PC-3 (cell line): Measurements from ENCODE around the gene WFDC9. TPM values are rescaled to one million over a fixed set of nuclear protein-coding genes. Genes with fewer than 3 reads are reported as not detected.

Experiments used
- ATAC-seq: fragments of 200-7000 bp; cut with Tn5 transposase; 2 replicates; pipeline ENCODE4 v1.9.1; 2020; ENCODE audit warnings: mild to moderate bottlenecking, moderate library complexity
- Bru-seq: library from RNA; stranded (reverse); fragments of 400-500 nt; gene quantifications from one replicate; lab custom pipeline; 2021; lab: Mats Ljungman, UMichigan
- BruChase-seq, 2 experiments: library from RNA; stranded (reverse); fragments of 400-500 nt; gene quantifications; one replicate each; lab custom pipeline; 2021; lab: Mats Ljungman, UMichigan
- BruUV-seq: library from RNA; stranded (reverse); fragments of 400-500 nt; replicated peaks from 2 replicates; lab custom pipeline; 2021; lab: Mats Ljungman, UMichigan
- CTCF ChIA-PET: fragments of 300-600 bp; sonication (Branson Sonifier 250); formaldehyde crosslinking; loops from one replicate; lab custom pipeline; 2022; ENCODE audit warnings: antibody characterized with exemption; lab: Charles Lee
- POLR2A ChIA-PET: fragments of 300-600 bp; sonication (Branson Sonifier 250); formaldehyde crosslinking; loops from one replicate; lab custom pipeline; 2022; ENCODE audit warnings: antibody characterized with exemption; ENCODE audit not compliant: unreplicated experiment; lab: Charles Lee
- DNase-seq: peaks from one replicate; pipeline ENCODE4 v3.0.0-alpha.2; 2015
- H2AFZ ChIP-seq: fragments of 300-600 bp; sonication (generic); 2 replicates; pipeline ENCODE4 v1.6.0; 2016; ENCODE audit warnings: antibody characterized with exemption, low read length
- H3F3A ChIP-seq: fragments of 300-600 bp; sonication (generic); one replicate; pipeline ENCODE4 v1.6.0; 2017; ENCODE audit warnings: antibody characterized with exemption, low read length, control low read depth, mild to moderate bottlenecking; ENCODE audit not compliant: unreplicated experiment
- H3K27ac ChIP-seq: fragments of 300-600 bp; sonication (generic); 2 replicates; pipeline ENCODE4 v1.5.1; 2016; ENCODE audit warnings: mild to moderate bottlenecking, low read length
- H3K27me3 ChIP-seq: fragments of 300-600 bp; sonication (generic); 2 replicates; pipeline ENCODE4 v1.6.1; 2016; ENCODE audit warnings: low read length, mixed read lengths
- H3K36me3 ChIP-seq: fragments of 300-600 bp; sonication (generic); 2 replicates; pipeline ENCODE4 v1.6.1; 2016; ENCODE audit warnings: low read depth, mixed run types, low read length, mixed read lengths
- H3K4me1 ChIP-seq: fragments of 300-600 bp; sonication (generic); 2 replicates; pipeline ENCODE4 v1.5.1; 2016; ENCODE audit warnings: low read length; ENCODE audit not compliant: insufficient read depth
- H3K4me2 ChIP-seq: fragments of 300-600 bp; sonication (generic); 2 replicates; pipeline ENCODE4 v1.6.0; 2016; ENCODE audit warnings: low read length
- H3K4me3 ChIP-seq: fragments of 300-600 bp; sonication (generic); 2 replicates; pipeline ENCODE4 v1.5.1; 2016; ENCODE audit warnings: mild to moderate bottlenecking, low read length, mixed read lengths
- H3K79me2 ChIP-seq: fragments of 300-600 bp; sonication (generic); 2 replicates; pipeline ENCODE4 v1.6.1; 2017; ENCODE audit warnings: low read length, mixed read lengths
- H3K9ac ChIP-seq: fragments of 300-600 bp; sonication (generic); 2 replicates; pipeline ENCODE4 v1.6.0; 2016; ENCODE audit warnings: mild to moderate bottlenecking, low read length
- H3K9me2 ChIP-seq: fragments of 300-600 bp; sonication (generic); replicated peaks from 2 replicates; pipeline ENCODE4 v1.6.1; 2016; ENCODE audit warnings: mixed run types, low read length, mixed read lengths
- H3K9me3 ChIP-seq: fragments of 300-600 bp; sonication (generic); 2 replicates; pipeline ENCODE4 v1.6.1; 2016; ENCODE audit warnings: low read length, mixed read lengths
- H4K20me1 ChIP-seq: fragments of 300-600 bp; sonication (generic); 2 replicates; pipeline ENCODE4 v1.6.1; 2016; ENCODE audit warnings: low read length, mixed read lengths
- CTCF ChIP-seq: fragments of 300-600 bp; sonication (generic); conservative IDR thresholded peaks from 2 replicates; pipeline ENCODE4 v1.5.1; 2017; ENCODE audit warnings: antibody characterized with exemption, low read depth, mild to moderate bottlenecking, low read length
- EZH2 ChIP-seq: fragments of 300-600 bp; sonication (generic); IDR thresholded peaks from one replicate; pipeline ENCODE4 v1.6.1; 2017; ENCODE audit warnings: antibody characterized with exemption, mild to moderate bottlenecking, low read length; ENCODE audit not compliant: unreplicated experiment
- EZH2phosphoT487 ChIP-seq: fragments of 300-600 bp; sonication (generic); IDR thresholded peaks from 2 replicates; pipeline ENCODE4 v1.6.1; 2018; ENCODE audit warnings: mild to moderate bottlenecking, antibody characterized with exemption, low read length, borderline replicate concordance
- intact Hi-C: fragments of 100-400 bp; cut with micrococcal nuclease; formaldehyde crosslinking; loops from 2 replicates; pipeline ENCODE4 v1.9.0; 2023
- long read RNA-seq: library from polyadenylated mRNA; unstranded; transcript quantifications from one replicate; pipeline ENCODE4 v2.0.0, GENCODE V29; 2021; ENCODE audit not compliant: unreplicated experiment
- total RNA-seq: library from RNA; depleted of rRNA; stranded (reverse); fragments of >200 nt; gene quantifications from 2 replicates; pipeline ENCODE4 v1.2.3, GENCODE V29; 2014; rRNA removed

WFDC9 gene
- total RNA-seq, result not detected in 2 replicates
- not detected for Bru-seq, nascent RNA
- BruChase-seq, experiment 1, labeled RNA remaining after a 6-hour chase, result percentile 4 among the genes with signal in this experiment
- BruChase-seq, experiment 2, labeled RNA remaining after a 2-hour chase, result percentile 9 among the genes with signal in this experiment
- long read RNA-seq, partial matches to known transcripts, result 0 of 1 reads
- long read RNA-seq, other reads (novel, unspliced or antisense), result 1 of 1 reads

DNA sequence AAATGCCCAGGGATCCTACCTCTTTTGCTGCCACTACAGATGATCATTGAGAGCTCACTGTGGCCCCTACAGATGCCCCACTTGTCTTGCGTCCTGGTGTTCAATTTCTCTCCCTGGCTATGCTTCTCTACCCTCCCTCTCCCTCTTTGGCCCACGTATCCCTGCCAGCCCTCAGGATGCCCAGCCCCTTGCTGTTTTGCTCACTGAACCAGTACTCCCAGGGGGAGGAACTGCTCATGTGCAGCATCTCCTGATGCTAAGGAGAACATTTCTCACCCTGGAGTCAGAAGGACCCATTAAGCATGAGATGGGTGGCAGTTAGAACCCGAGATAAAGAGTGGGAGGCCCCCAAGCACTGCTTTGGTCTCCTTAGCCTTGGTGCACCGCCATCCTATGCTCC is at the start of gene WFDC9:
TSS of gene WFDC9 (minus strand) at position 101 of the 400 bp plus-strand sequence. CDS start 21,103 bp downstream, outside the sequence.
- Histone ChIP-seq H3K9ac (no peak within 1 kb of the TSS), H3K36me3 (no peaks in the 10 kb centered on the region), H3K27ac (no peak within 1 kb of the TSS), H3K4me1 (no peaks in the 10 kb centered on the region), H3K27me3 (peaks cover 5% of the 10 kb centered on the region; the same call in 1 of the 2 replicates), H3K4me3 (no peak within 1 kb of the TSS), H3K79me2 (no peaks in the 10 kb centered on the region), H4K20me1 (no peaks in the 10 kb centered on the region), H3K9me2 (no peaks in the 10 kb centered on the region), H2AFZ (no peak within 1 kb of the TSS), H3K9me3 (no peaks in the 10 kb centered on the region), H3K4me2 (no peak within 1 kb of the TSS), H3F3A (no peaks in the 10 kb centered on the region)
- BruUV-seq, result no TSS peak
- no peak for ATAC-seq
- CTCF ChIA-PET, result no interaction called here
- POLR2A ChIA-PET, result no interaction called here
- intact Hi-C loops, result no loop called here
- TF ChIP-seq CTCF (no peak), EZH2 (no peak), EZH2phosphoT487 (no peak)
- no peak for DNase-seq

DNA sequence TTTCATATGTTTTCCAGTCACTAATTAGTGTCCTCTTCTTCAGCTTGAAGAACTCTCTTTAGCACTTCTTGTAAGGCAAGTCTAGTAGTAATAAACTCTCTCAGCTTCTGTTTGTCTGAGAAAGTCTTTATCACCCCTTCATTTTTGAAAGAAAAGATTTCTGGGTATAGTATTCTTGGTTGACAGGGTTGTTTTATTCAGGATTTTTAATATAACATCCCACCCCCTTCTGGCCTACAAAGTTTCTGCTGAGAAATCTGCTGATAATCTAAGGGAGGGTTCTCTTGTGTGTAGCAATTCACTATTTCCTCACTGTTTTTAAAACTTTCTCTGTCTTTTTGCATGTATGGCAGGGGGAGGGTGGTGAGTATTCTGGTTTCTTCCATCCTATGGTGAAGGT is 48.6 kb upstream of the WFDC9 start:
- H3F3A ChIP-seq, result no peaks in the 10 kb centered on the region
- H4K20me1 ChIP-seq, result no peaks in the 10 kb centered on the region
- H3K27me3 ChIP-seq, result no peaks in the 10 kb centered on the region
- H3K9me2 ChIP-seq, result no peaks in the 10 kb centered on the region
- POLR2A ChIA-PET, result no interaction called here
- no peak for DNase-seq
- BruUV-seq, result no TSS peak
- peaks cover 7% of the 10 kb centered on the region for H3K9me3 ChIP-seq
- H3K79me2 ChIP-seq, result no peaks in the 10 kb centered on the region
- TF ChIP-seq EZH2phosphoT487 (no peak), EZH2 (no peak), CTCF (no peak)
- no peak overlapping the region for H3K4me3 ChIP-seq
- intact Hi-C loops, result no loop called here
- H3K36me3 ChIP-seq, result no peaks in the 10 kb centered on the region
- no peak overlapping the region for H3K27ac ChIP-seq
- CTCF ChIA-PET, result no interaction called here
- no peaks in the 10 kb centered on the region for H3K4me1 ChIP-seq
- ATAC-seq, result no peak
- no peak overlapping the region for H3K4me2 ChIP-seq
- H2AFZ ChIP-seq, result no peak overlapping the region
- H3K9ac ChIP-seq, result no peak overlapping the region

DNA sequence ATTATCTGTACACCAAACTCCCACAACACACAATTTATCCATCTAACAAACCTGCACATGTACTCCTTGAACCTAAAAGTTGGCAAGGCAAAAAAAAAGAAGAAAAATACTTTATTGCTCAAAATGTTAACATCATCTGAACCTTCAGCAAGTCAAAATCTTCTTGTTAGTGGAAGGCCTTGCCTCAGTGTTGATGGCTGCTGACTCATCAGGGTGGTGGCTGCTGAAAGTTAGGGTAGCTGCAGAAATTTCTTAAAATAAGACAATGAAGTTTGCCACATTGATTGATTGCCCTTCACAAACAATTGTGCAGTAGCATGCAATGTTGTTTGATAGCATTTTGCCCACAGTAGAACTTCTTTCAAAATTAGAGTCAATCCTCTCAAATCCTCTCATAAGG is 41.7 kb upstream of the WFDC9 start:
- ChIA-PET POLR2A (no interaction called here), CTCF (no interaction called here)
- Histone ChIP-seq H4K20me1 (no peaks in the 10 kb centered on the region), H3K9me2 (no peaks in the 10 kb centered on the region), H2AFZ (no peak overlapping the region), H3K4me1 (no peaks in the 10 kb centered on the region), H3K9ac (no peak overlapping the region), H3K4me2 (no peak overlapping the region), H3K36me3 (no peaks in the 10 kb centered on the region), H3K27me3 (peaks cover 3% of the 10 kb centered on the region; the same call in 1 of the 2 replicates), H3K27ac (no peak overlapping the region), H3F3A (no peaks in the 10 kb centered on the region), H3K4me3 (no peak overlapping the region), H3K79me2 (no peaks in the 10 kb centered on the region), H3K9me3 (no peaks in the 10 kb centered on the region)
- intact Hi-C loops, result no loop called here
- no peak for TF ChIP-seq EZH2phosphoT487
- TF ChIP-seq CTCF, result no peak
- no peak for TF ChIP-seq EZH2
- no TSS peak for BruUV-seq
- no peak for ATAC-seq
- DNase-seq, result no peak
